ENCODE data around the gene ECM2.

DNA sequence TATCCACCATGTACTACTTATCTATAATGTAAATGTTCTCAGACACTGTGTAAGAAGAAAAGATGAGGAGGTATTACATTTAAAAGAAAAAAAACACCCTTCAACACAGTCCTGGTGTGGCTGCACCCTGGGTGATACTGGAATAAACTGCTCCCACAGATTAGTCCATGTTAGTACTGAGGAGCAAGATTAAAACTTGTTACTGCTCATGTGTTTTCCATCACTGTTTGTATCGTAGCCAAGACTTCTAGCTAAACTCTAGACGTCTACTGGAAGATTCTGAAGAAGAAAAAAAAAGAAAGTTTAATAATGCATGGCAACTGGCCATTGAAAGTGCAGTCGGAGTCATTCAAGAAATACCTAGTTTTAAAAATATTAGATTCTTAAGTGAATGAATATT lies 53.5 kb downstream of the ECM2 start, which contains the start of gene ASPN:
- no peak for TF ChIP-seq CTCF (IDR thresholded peaks at IDR 0.05; ENCODE audit: low read length)
- no peak for TF ChIP-seq EZH2 (IDR thresholded peaks at IDR 0.05; ENCODE audit: borderline replicate concordance, low read length)
